Suprapubic skin (tissue), 3 donors: ENCODE measurements around the gene TAS1R3.

Experiments used
- CTCF ChIP-seq, 2 donors: fragments of 200-600 bp in 1 of 2; fragments of 450-650 bp in 1 of 2; sonication (generic) in 1 of 2; IDR thresholded peaks; one replicate each; pipeline ENCODE4 v1.5.1; 2016 to 2019; ENCODE audit warnings: antibody characterized with exemption in 2 of 2, mild to moderate bottlenecking in 1 of 2, moderate library complexity in 1 of 2
- EP300 ChIP-seq: sonication (generic); formaldehyde crosslinking; IDR thresholded peaks from one replicate; pipeline ENCODE4 v1.6.1; 2017; ENCODE audit warnings: antibody characterized with exemption
- POLR2A ChIP-seq, 2 donors: fragments of 450-650 bp; IDR thresholded peaks; one replicate each; pipeline ENCODE4 v1.6.1; 2017; ENCODE audit warnings: antibody characterized with exemption in 2 of 2, mild to moderate bottlenecking in 2 of 2, moderate library complexity in 2 of 2

DNA sequence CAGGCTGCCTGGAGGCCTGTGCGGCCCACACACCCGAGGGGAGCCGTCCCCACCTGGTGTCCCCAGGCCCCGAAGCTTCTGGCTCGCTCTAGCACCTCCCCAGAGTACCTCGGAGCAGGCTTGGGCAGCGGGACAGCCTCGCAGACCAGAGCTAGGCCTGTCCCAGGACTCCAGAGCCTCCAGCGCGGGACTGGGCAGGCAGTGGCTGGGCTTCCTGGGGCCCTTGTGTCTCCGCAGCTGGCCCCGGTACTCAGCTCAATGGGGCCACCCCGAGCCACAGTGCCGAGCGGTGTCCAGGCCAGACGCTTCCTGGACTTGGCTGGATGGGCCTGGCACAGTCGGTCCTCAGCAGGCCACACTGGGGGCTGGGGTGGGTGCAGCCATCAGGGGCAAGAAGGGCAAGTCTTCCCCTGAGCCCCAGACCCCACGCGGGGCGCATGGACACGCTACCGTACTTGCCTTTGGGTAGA, 45.9 kb upstream of the TAS1R3 start:
- TF ChIP-seq CTCF (IDR thresholded peaks at IDR 0.05) (no peak), EP300 (no peak), POLR2A (IDR thresholded peaks at IDR 0.05) (no peak)
